GM12878 (cell line): Measurements from ENCODE around the gene WFIKKN1. TPM values are rescaled to one million over a fixed set of nuclear protein-coding genes. Genes with fewer than 3 reads are reported as not detected.

Experiments used
- CREM ChIP-seq: IDR thresholded peaks from 2 replicates; pipeline ENCODE4 v1.6.1; 2014; ENCODE audit warnings: antibody characterized with exemption, low read depth
- ESRRA ChIP-seq: IDR thresholded peaks from 2 replicates; pipeline ENCODE4 v1.6.1; 2012; ENCODE audit warnings: mild to moderate bottlenecking, low read length, improper control_type of control experiment
- POLR2AphosphoS2 ChIP-seq: IDR thresholded peaks from 2 replicates; pipeline ENCODE4 v1.6.1; 2011; ENCODE audit warnings: low read depth, mild to moderate bottlenecking, low read length, improper control_type of control experiment, moderate library complexity
- SREBF2 ChIP-seq: IDR thresholded peaks from 2 replicates; pipeline ENCODE4 v1.6.1; 2012; ENCODE audit warnings: mild to moderate bottlenecking, low read length
- ZSCAN29 ChIP-seq: fragments of 450-650 bp; IDR thresholded peaks from 2 replicates; pipeline ENCODE4 v1.6.1; 2017; ENCODE audit warnings: mild to moderate bottlenecking, moderate library complexity
- polyA plus RNA-seq, 11 experiments: library from polyadenylated mRNA; depleted of rRNA in 4 of 11; unstranded in 6 of 11; stranded (reverse) in 5 of 11; fragments of >200 nt; fragmentation: Nextera tagmentation in 4 of 11; fragmentation: Illumina TruSeq in 1 of 11; extraction: Ambion mirVana in 4 of 11; extraction: Trizol in 1 of 11; gene quantifications; 1 replicate in 1 of 11; 2 replicates in 10 of 11; pipeline versions ENCODE4 v1.2.1 to v1.2.3, GENCODE V29; 2011 to 2016; ENCODE audit warnings: inconsistent platforms in 2 of 11, missing spikeins in 2 of 11, low read depth in 1 of 11
- total RNA-seq, 4 experiments: library from RNA; depleted of rRNA in 3 of 4; stranded (reverse); fragments of >200 nt in 3 of 4; fragmentation: Illumina TruSeq in 1 of 4; extraction: Trizol in 1 of 4; gene quantifications; 2 replicates each; pipeline versions ENCODE4 v1.2.1 to v1.2.3, GENCODE V29; 2013 to 2021
- TF ChIP-seq, protein P1 (sequence below): fragments of 450-650 bp; IDR thresholded peaks from 2 replicates; pipeline ENCODE4 v1.6.1; 2016; ENCODE audit warnings: mild to moderate bottlenecking, moderate library complexity, borderline replicate concordance
- TF ChIP-seq, protein P2 (sequence below): fragments of 450-650 bp; IDR thresholded peaks from 2 replicates; pipeline ENCODE4 v1.6.1; 2017; ENCODE audit warnings: mild to moderate bottlenecking, low read depth, inconsistent platforms; ENCODE audit not compliant: poor library complexity, severe bottlenecking

The WFIKKN1 gene
- total and polyA plus RNA-seq, 10 of the 15 experiments (the other 5 are each of a cell fraction or from before 2014, with no cell fraction given): 0.01 to 0.41 (median 0.05) TPM; not detected in 2

DNA sequence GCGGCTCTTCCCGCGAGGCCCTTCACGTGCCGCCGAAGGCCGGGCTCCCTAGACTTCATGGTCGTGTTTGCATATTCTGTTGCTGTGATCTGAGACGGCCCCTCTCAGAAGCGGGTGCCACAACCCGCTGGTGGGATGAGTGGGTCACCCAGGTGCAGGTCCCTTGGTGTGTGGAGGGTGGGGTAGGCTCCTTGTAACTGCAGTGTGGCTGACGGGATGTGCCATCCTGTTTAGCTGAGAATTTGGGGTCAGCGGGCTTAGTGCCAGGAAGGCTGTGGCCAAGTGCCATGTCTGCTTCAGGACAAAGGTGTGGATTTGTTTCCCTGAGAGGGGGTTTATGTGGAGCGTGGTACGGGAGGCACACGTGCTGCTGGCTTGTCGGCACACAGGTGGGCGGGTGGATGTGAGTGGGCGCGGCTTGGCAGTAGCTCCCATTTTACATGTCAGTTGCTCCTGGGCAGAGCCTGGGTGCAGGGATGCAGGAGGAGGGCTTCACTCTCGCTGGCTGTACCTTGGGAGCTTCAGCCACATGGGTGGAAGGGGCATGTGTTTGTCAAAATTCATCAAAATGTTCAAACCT, 9.2 kb upstream of the WFIKKN1 start (continued):
- TF ChIP-seq, protein P1, sequence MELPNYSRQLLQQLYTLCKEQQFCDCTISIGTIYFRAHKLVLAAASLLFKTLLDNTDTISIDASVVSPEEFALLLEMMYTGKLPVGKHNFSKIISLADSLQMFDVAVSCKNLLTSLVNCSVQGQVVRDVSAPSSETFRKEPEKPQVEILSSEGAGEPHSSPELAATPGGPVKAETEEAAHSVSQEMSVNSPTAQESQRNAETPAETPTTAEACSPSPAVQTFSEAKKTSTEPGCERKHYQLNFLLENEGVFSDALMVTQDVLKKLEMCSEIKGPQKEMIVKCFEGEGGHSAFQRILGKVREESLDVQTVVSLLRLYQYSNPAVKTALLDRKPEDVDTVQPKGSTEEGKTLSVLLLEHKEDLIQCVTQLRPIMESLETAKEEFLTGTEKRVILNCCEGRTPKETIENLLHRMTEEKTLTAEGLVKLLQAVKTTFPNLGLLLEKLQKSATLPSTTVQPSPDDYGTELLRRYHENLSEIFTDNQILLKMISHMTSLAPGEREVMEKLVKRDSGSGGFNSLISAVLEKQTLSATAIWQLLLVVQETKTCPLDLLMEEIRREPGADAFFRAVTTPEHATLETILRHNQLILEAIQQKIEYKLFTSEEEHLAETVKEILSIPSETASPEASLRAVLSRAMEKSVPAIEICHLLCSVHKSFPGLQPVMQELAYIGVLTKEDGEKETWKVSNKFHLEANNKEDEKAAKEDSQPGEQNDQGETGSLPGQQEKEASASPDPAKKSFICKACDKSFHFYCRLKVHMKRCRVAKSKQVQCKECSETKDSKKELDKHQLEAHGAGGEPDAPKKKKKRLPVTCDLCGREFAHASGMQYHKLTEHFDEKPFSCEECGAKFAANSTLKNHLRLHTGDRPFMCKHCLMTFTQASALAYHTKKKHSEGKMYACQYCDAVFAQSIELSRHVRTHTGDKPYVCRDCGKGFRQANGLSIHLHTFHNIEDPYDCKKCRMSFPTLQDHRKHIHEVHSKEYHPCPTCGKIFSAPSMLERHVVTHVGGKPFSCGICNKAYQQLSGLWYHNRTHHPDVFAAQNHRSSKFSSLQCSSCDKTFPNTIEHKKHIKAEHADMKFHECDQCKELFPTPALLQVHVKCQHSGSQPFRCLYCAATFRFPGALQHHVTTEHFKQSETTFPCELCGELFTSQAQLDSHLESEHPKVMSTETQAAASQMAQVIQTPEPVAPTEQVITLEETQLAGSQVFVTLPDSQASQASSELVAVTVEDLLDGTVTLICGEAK: no peak
- no peak for TF ChIP-seq POLR2AphosphoS2
- TF ChIP-seq, protein P2, sequence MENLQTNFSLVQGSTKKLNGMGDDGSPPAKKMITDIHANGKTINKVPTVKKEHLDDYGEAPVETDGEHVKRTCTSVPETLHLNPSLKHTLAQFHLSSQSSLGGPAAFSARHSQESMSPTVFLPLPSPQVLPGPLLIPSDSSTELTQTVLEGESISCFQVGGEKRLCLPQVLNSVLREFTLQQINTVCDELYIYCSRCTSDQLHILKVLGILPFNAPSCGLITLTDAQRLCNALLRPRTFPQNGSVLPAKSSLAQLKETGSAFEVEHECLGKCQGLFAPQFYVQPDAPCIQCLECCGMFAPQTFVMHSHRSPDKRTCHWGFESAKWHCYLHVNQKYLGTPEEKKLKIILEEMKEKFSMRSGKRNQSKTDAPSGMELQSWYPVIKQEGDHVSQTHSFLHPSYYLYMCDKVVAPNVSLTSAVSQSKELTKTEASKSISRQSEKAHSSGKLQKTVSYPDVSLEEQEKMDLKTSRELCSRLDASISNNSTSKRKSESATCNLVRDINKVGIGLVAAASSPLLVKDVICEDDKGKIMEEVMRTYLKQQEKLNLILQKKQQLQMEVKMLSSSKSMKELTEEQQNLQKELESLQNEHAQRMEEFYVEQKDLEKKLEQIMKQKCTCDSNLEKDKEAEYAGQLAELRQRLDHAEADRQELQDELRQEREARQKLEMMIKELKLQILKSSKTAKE: no peak
- TF ChIP-seq ZSCAN29: no peak
- TF ChIP-seq CREM: no peak
- no peak for TF ChIP-seq ESRRA
- TF ChIP-seq SREBF2: no peak
